ENCODE data around the gene MOAP1. TPM values are rescaled to one million over a fixed set of nuclear protein-coding genes. Genes with fewer than 3 reads are reported as not detected.

Gene MOAP1
- total RNA-seq, 1 experiment from 2014 or later = 18.1 TPM

- TF ChIP-seq GTF2I (CRISPR knock-in tag; conservative IDR thresholded peaks at IDR 0.05) (no peak), NR3C1 (CRISPR knock-in tag; conservative IDR thresholded peaks at IDR 0.05; ENCODE audit: low read depth) (no peak), ZNF425 (CRISPR knock-in tag; conservative IDR thresholded peaks at IDR 0.05) (no peak), E2F4 (CRISPR knock-in tag; IDR thresholded peaks at IDR 0.05; ENCODE audit: borderline replicate concordance, low read depth) (no peak), IRF2 (CRISPR knock-in tag; IDR thresholded peaks at IDR 0.05; ENCODE audit: borderline replicate concordance, low read depth) (no peak), ZBTB43 (CRISPR knock-in tag; IDR thresholded peaks at IDR 0.05) (peak; percentile 71; the same call in 1 of the 2 replicates), NFATC4 (CRISPR knock-in tag; IDR thresholded peaks at IDR 0.05) (no peak), MYBL2 (CRISPR knock-in tag; IDR thresholded peaks at IDR 0.05) (peak; percentile 65; the same call in 1 of the 2 replicates), ZNF416 (CRISPR knock-in tag; IDR thresholded peaks at IDR 0.05) (no peak), USF2 (CRISPR knock-in tag; IDR thresholded peaks at IDR 0.05) (peak; percentile 46), JUN (CRISPR knock-in tag; IDR thresholded peaks at IDR 0.05) (no peak), ZNF671 (CRISPR knock-in tag; IDR thresholded peaks at IDR 0.05) (no peak), CTCF (IDR thresholded peaks at IDR 0.05) (no peak), ATF1 (CRISPR knock-in tag; IDR thresholded peaks at IDR 0.05) (peak; percentile 45; the same call in 1 of the 2 replicates), SOX15 (CRISPR knock-in tag; IDR thresholded peaks at IDR 0.05) (no peak), SMAD3 (CRISPR knock-in tag; IDR thresholded peaks at IDR 0.05; ENCODE audit: borderline replicate concordance) (peak; percentile 67), JAZF1 (CRISPR knock-in tag; IDR thresholded peaks at IDR 0.05) (no peak), ZNF138 (CRISPR knock-in tag; conservative IDR thresholded peaks at IDR 0.05) (peak; percentile 33; the same call in 1 of the 2 replicates), SP1 (CRISPR knock-in tag; conservative IDR thresholded peaks at IDR 0.05) (peak; percentile 64; the same call in 1 of the 2 replicates), TEAD1 (CRISPR knock-in tag; IDR thresholded peaks at IDR 0.05) (peak; percentile 29; the same call in 1 of the 2 replicates)
- TF ChIP-seq, protein P1, sequence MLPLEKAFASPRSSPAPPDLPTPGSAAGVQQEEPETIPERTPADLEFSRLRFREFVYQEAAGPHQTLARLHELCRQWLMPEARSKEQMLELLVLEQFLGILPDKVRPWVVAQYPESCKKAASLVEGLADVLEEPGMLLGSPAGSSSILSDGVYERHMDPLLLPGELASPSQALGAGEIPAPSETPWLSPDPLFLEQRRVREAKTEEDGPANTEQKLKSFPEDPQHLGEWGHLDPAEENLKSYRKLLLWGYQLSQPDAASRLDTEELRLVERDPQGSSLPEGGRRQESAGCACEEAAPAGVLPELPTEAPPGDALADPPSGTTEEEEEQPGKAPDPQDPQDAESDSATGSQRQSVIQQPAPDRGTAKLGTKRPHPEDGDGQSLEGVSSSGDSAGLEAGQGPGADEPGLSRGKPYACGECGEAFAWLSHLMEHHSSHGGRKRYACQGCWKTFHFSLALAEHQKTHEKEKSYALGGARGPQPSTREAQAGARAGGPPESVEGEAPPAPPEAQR (CRISPR knock-in tag; IDR thresholded peaks at IDR 0.05) = no peak
- TF ChIP-seq, protein P2, sequence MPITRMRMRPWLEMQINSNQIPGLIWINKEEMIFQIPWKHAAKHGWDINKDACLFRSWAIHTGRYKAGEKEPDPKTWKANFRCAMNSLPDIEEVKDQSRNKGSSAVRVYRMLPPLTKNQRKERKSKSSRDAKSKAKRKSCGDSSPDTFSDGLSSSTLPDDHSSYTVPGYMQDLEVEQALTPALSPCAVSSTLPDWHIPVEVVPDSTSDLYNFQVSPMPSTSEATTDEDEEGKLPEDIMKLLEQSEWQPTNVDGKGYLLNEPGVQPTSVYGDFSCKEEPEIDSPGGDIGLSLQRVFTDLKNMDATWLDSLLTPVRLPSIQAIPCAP (CRISPR knock-in tag; IDR thresholded peaks at IDR 0.05) = 0 out of 2 replicates have a peak, but pooled peaks have one; percentile 30
- TF ChIP-seq, protein P3, sequence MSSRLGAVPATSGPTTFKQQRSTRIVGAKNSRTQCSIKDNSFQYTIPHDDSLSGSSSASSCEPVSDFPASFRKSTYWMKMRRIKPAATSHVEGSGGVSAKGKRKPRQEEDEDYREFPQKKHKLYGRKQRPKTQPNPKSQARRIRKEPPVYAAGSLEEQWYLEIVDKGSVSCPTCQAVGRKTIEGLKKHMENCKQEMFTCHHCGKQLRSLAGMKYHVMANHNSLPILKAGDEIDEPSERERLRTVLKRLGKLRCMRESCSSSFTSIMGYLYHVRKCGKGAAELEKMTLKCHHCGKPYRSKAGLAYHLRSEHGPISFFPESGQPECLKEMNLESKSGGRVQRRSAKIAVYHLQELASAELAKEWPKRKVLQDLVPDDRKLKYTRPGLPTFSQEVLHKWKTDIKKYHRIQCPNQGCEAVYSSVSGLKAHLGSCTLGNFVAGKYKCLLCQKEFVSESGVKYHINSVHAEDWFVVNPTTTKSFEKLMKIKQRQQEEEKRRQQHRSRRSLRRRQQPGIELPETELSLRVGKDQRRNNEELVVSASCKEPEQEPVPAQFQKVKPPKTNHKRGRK (CRISPR knock-in tag; IDR thresholded peaks at IDR 0.05; ENCODE audit: borderline replicate concordance) = no peak
- TF ChIP-seq, protein P4, sequence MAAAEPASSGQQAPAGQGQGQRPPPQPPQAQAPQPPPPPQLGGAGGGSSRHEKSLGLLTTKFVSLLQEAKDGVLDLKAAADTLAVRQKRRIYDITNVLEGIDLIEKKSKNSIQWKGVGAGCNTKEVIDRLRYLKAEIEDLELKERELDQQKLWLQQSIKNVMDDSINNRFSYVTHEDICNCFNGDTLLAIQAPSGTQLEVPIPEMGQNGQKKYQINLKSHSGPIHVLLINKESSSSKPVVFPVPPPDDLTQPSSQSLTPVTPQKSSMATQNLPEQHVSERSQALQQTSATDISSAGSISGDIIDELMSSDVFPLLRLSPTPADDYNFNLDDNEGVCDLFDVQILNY (CRISPR knock-in tag; IDR thresholded peaks at IDR 0.05) = peak; percentile 70; the same call in 1 of the 2 replicates
Observed at GRCh38 chr14:93184391-93185348, at the start of gene MOAP1, which contains the start of gene LYSET (continued).
